ENCODE measurements around the gene KTI12.

DNA sequence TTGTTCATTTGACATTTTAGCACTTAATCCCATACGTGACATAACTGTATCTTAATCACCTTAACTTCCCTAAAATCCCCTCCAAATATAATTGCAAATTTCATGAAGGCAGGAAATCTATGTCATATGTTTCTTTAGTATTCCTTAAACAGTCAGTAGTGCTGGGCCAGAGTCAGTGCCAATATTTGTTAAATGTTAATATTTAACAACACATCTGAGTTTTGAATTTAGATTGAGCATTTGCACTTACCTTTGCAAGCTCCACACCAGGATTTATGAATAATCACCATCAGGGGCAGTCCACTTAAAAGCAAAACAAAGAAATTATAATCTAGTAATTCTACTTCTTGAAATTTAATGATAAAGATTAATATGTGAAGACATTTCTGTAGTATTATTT is 5.3 kb downstream of the KTI12 start:
- TF ChIP-seq, protein P1, sequence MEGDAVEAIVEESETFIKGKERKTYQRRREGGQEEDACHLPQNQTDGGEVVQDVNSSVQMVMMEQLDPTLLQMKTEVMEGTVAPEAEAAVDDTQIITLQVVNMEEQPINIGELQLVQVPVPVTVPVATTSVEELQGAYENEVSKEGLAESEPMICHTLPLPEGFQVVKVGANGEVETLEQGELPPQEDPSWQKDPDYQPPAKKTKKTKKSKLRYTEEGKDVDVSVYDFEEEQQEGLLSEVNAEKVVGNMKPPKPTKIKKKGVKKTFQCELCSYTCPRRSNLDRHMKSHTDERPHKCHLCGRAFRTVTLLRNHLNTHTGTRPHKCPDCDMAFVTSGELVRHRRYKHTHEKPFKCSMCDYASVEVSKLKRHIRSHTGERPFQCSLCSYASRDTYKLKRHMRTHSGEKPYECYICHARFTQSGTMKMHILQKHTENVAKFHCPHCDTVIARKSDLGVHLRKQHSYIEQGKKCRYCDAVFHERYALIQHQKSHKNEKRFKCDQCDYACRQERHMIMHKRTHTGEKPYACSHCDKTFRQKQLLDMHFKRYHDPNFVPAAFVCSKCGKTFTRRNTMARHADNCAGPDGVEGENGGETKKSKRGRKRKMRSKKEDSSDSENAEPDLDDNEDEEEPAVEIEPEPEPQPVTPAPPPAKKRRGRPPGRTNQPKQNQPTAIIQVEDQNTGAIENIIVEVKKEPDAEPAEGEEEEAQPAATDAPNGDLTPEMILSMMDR (IDR thresholded peaks at IDR 0.05; ENCODE audit: low read length) = no peak
- no peak for TF ChIP-seq EZH2phosphoT487 (IDR thresholded peaks at IDR 0.05; ENCODE audit: low read length)

Data from MM.1S (cell line).